Fibroblast of skin of left biceps (primary cell): ENCODE measurements around the gene PIBF1.
"Not testable (repeated sequence)": the region's sequence is repeated elsewhere in the genome, so short reads cannot be mapped to it uniquely, and the experiment has no call there.

Experiments
- DNase-seq, 2 experiments: peaks; one replicate each; pipeline ENCODE4 v3.0.0-alpha.2; 2013; ENCODE audit warnings: low read depth in 2 of 2

PIBF1 gene, protein sequence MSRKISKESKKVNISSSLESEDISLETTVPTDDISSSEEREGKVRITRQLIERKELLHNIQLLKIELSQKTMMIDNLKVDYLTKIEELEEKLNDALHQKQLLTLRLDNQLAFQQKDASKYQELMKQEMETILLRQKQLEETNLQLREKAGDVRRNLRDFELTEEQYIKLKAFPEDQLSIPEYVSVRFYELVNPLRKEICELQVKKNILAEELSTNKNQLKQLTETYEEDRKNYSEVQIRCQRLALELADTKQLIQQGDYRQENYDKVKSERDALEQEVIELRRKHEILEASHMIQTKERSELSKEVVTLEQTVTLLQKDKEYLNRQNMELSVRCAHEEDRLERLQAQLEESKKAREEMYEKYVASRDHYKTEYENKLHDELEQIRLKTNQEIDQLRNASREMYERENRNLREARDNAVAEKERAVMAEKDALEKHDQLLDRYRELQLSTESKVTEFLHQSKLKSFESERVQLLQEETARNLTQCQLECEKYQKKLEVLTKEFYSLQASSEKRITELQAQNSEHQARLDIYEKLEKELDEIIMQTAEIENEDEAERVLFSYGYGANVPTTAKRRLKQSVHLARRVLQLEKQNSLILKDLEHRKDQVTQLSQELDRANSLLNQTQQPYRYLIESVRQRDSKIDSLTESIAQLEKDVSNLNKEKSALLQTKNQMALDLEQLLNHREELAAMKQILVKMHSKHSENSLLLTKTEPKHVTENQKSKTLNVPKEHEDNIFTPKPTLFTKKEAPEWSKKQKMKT

GRCh38 chr13:72781451-72782439 is at the start of gene PIBF1, which contains the start of gene DIS3:
Gene PIBF1 (plus strand): TSS chr13:72782133. CDS start chr13:72783470, 1,337 bp downstream.
Gene DIS3 (minus strand): TSS chr13:72781900. CDS start chr13:72781832, 68 bp downstream.
- DNase-seq, result peak; percentile 93 to 96

DNA sequence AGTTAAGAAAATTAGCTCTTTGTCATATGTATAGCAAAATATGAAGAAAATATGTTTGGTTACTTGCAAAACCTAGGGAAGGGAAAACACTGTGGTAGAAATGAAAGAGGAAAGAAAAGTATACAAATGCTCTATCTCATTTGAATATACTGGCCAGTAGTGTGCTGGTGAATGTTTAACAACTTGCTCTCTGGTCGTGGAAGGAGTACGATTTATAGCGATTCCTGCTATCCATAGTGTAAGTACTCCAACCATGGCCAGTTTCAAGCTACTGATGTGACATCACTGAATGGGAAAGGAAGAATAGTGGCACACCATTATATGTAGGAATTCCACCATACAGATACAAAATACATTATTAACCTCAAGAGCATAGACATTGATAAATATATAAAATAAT is 44.9 kb upstream of the PIBF1 start:
- no peak for DNase-seq

DNA sequence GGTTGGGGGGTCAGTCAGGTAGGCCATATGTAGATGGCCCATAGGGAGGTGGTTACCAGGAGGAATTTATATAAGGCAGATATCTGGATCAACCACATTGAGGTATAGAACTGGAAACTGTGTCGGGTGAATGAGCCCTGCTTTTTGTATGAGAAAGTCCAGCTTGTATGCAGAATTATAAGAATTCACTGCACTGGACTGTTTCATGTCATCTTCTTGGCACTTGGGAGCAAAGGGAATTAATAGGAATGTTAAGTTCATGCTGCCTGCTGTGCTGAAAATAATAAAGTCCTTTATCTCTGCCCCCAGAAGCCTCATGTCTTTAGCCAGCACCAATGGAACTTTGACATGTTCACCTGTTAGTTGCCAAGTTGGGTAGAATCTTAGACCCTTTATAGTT is 41.9 kb upstream of the PIBF1 start:
- DNase-seq, result no peak

- DNase-seq, result no peak
These were observed 36.7 kb upstream of the PIBF1 start for GRCh38 chr13:72745260-72745659.

GRCh38 chr13:72751220-72751619 is 30.7 kb upstream of the PIBF1 start:
- DNase-seq, result no peak

DNA sequence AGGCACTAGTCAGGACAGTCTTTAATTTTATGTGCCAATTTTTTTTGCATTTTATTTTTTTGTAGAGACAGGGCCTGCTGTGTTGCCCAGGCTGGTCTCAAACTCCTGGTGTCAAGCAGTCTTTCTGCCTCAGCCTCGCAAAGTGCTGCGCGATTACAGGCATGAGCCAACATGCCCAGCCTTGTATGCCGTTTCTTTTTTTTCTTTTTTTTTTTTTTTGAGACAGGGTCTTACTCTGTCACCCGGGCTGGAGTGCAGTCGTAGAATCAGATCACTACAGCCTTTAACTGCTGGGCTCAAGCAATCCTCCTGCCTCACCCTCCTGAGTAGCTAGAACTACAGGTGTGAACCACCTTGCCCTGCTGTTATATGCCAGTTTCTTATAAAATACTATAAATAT is 27.8 kb upstream of the PIBF1 start:
- no peak for DNase-seq

DNA sequence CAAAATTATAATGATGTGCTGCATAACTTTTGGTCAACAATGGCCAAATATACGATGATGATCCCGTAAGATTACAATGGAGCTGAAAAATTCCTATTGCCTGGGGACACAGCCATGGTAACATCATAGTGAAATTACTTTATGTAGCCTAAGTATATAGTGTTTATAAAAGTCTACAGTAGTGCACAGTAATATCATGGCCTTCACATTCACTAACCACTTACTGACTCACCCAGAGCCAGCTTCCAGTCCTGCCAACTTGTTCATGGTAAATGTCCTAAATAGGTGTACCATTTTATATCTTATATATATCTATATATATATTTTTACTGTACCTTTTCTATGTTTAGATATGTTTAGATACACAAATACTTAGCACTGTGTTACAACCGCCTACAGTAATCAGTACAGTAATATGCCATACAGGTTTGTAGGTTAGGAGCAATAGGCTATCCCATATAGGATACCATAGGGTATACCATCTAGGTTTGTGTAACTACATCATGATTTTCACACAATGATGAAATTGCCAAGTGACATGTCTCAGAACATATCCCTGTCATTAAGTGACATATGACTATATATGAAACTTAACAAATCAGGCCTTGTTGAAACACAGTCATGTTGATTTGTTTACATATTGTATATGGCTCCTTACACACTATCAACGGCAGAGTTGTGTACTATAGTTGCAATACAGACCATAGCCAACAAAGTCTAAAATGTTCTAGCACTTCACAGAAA is 24.0 kb upstream of the PIBF1 start:
- no peak for DNase-seq

GRCh38 chr13:72760189-72760588 is 21.7 kb upstream of the PIBF1 start:
- DNase-seq, result no peak

- DNase-seq, result no peak
These were observed 18.5 kb upstream of the PIBF1 start for GRCh38 chr13:72763411-72763810.

DNA sequence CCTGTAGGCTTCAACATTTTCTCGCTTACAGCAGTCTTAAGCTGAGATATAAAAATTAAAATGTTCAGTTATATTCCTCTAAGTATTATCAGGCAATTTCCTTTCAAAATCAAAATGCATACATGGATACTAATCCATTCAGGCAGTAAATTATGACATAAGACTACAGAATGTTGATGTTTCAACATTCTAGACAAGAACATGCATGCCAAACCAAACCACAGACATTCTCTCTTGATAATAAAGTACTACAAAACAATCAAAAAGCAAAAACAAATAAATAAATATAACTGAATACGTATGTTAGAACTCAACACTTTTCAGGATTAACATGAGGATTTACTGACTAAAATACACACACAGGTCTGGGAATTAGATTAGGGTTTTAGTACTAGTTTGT is 7.9 kb upstream of the PIBF1 start:
- DNase-seq, result no peak

- DNase-seq, result no peak
These were observed 784 bp downstream of the PIBF1 start for GRCh38 chr13:72782717-72783116.

DNA sequence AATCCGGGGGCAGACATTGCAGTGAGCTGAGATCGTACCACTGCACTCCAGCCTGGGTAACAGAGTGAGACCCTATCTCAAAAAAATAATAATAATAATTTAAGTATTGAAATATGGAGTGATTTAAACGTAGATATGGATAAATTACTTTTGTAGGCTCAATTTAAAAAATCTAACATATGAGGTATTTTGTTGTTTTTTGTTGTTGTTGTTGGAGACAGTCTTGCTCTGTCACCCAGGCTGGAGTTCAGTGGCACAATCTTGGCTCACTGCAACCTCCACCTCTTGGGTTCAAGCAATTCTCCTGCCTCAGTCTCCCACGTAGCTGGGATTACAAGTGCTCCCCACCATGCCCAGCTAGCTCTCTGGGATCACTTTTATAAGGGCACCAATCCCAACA is 2.7 kb downstream of the PIBF1 start:
- DNase-seq, result not testable (repeated sequence)

- no peak for DNase-seq
These were observed 6.9 kb downstream of the PIBF1 start for GRCh38 chr13:72788831-72789230.

GRCh38 chr13:72792640-72793039 is 10.7 kb downstream of the PIBF1 start:
- no peak for DNase-seq

DNA sequence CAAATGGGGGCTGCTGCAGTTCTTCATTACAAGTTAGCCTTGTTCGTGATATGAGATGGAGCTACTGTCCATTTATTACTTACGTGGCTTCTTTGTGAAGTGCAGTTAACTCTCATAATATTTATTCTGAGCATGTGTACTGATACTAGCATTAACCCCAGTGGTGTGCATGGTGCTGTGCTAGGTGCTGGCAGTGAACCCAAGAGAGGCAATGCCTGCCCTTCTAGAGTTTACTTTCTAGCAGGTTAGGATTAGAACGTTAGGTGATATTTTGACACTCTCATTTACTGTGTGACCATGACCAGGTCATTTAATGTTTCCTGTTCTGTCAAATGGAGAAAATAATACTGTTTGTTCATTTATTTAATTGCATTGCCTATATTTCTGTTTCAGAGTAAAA is 16.9 kb downstream of the PIBF1 start:
- DNase-seq, result no peak

- DNase-seq, result no peak
These were observed 22.4 kb downstream of the PIBF1 start for GRCh38 chr13:72804301-72804700.

- DNase-seq, result no peak
These were observed 23.9 kb downstream of the PIBF1 start for GRCh38 chr13:72805676-72806346.

- not testable (repeated sequence) for DNase-seq
These were observed 24.6 kb downstream of the PIBF1 start for GRCh38 chr13:72806514-72806913.

DNA sequence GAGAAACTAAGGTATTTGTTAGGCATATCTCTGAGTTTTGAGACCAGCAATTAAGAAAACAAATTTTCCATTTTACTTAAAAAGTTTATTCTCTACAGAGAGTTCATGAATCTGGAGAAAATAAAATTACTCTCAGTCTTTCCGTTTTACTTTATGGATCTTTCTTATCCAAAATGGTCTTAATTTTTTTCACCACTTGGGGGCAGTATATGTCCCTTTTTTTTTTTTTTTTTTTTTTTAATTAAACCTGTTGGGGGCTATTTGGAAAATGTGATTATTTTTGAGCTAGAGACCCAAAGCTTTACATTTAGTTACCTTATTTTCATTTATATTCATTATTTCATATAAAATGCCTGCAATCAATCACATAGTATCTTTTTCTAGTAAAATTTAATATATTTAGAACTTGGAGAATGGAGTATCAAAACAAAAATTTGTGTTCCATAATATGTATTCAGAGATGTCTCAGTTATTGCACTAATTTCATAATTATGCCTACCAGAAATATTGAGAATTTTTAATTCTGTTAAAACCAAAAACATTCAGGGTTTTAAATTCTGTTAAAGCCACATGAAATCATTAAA is 27.1 kb downstream of the PIBF1 start:
- no peak for DNase-seq
